ENCODE results near the gene FYN.

DNA sequence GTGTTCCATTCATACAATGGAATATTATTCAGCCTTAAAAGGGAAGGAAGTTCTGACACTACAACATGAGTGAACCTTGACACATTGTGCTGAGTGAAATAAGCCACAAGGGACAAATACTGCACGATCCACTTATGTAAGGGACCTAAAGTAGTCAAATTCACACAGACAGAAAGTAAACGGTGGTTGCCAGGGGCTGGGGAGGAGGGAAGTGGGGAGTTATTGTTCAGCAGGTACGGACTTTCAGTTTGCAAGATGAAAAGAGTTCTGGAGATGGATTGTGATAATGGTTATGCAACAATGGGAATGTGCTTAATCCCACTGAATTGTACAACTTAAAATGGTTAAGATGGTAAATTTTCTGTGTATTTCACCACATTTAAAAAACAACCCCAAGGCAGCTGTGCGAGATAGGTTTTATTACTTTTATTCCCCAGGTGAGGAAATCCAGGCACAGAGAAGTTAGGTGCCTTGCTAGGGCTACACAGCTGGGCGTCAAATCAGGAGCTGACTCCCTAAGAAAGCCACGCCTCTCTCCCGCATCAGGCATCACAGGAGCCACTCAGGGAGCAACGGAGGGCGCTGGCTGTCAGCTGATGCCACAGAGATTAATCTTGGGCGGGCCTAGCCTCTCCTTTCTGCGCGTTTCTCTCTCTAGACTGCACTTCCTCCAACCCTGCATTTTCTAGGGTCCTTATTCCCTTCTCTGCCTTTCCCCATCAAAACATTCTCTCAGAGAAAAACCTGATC lies 258.2 kb downstream of the FYN start:
- peak; percentile 92 for TF ChIP-seq CEBPB (tag; IDR thresholded peaks at IDR 0.05)
- TF ChIP-seq EZH2 (IDR thresholded peaks at IDR 0.05; ENCODE audit: borderline replicate concordance, low read depth, low read length) = no peak
- TF ChIP-seq, protein P1, sequence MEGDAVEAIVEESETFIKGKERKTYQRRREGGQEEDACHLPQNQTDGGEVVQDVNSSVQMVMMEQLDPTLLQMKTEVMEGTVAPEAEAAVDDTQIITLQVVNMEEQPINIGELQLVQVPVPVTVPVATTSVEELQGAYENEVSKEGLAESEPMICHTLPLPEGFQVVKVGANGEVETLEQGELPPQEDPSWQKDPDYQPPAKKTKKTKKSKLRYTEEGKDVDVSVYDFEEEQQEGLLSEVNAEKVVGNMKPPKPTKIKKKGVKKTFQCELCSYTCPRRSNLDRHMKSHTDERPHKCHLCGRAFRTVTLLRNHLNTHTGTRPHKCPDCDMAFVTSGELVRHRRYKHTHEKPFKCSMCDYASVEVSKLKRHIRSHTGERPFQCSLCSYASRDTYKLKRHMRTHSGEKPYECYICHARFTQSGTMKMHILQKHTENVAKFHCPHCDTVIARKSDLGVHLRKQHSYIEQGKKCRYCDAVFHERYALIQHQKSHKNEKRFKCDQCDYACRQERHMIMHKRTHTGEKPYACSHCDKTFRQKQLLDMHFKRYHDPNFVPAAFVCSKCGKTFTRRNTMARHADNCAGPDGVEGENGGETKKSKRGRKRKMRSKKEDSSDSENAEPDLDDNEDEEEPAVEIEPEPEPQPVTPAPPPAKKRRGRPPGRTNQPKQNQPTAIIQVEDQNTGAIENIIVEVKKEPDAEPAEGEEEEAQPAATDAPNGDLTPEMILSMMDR (IDR thresholded peaks at IDR 0.05 in 2 of 3, conservative IDR thresholded peaks at IDR 0.05 in 1 of 3; ENCODE audit: insufficient read depth in 2 of 3, low read depth in 1 of 3, low read length in 3 of 3) = no peak
- TF ChIP-seq, protein P2, sequence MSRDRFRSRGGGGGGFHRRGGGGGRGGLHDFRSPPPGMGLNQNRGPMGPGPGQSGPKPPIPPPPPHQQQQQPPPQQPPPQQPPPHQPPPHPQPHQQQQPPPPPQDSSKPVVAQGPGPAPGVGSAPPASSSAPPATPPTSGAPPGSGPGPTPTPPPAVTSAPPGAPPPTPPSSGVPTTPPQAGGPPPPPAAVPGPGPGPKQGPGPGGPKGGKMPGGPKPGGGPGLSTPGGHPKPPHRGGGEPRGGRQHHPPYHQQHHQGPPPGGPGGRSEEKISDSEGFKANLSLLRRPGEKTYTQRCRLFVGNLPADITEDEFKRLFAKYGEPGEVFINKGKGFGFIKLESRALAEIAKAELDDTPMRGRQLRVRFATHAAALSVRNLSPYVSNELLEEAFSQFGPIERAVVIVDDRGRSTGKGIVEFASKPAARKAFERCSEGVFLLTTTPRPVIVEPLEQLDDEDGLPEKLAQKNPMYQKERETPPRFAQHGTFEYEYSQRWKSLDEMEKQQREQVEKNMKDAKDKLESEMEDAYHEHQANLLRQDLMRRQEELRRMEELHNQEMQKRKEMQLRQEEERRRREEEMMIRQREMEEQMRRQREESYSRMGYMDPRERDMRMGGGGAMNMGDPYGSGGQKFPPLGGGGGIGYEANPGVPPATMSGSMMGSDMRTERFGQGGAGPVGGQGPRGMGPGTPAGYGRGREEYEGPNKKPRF (IDR thresholded peaks at IDR 0.05; ENCODE audit: low read depth, low read length) = no peak
- TF ChIP-seq, protein P3, sequence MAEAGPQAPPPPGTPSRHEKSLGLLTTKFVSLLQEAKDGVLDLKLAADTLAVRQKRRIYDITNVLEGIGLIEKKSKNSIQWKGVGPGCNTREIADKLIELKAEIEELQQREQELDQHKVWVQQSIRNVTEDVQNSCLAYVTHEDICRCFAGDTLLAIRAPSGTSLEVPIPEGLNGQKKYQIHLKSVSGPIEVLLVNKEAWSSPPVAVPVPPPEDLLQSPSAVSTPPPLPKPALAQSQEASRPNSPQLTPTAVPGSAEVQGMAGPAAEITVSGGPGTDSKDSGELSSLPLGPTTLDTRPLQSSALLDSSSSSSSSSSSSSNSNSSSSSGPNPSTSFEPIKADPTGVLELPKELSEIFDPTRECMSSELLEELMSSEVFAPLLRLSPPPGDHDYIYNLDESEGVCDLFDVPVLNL (CRISPR knock-in tag; IDR thresholded peaks at IDR 0.05; ENCODE audit: low read depth) = no peak

Data from K562 (cell line).